Measurements from ENCODE around the gene SUCO.

Gene SUCO

GRCh38 chr1:172623748-172624147 lies 90.8 kb downstream of the SUCO start:
- no peaks in the 10 kb centered on the region for H3K36me3 ChIP-seq (ENCODE audit: control insufficient read depth, insufficient read depth, low read length)
- H3K27ac ChIP-seq (ENCODE audit: low read depth, low read length) = no peak overlapping the region
- H3K27me3 ChIP-seq (ENCODE audit: control insufficient read depth, insufficient read depth, low read length) = no peaks in the 10 kb centered on the region
- no peaks in the 10 kb centered on the region for H3K4me1 ChIP-seq (ENCODE audit: control insufficient read depth, insufficient read depth, low read length)
- no peak overlapping the region for H3K9ac ChIP-seq (ENCODE audit: low read length)
- no peak overlapping the region for H3K4me3 ChIP-seq (ENCODE audit: low read length)

- H3K9ac ChIP-seq (ENCODE audit: low read length) = no peak overlapping the region
- no peaks in the 10 kb centered on the region for H3K4me1 ChIP-seq (ENCODE audit: control insufficient read depth, insufficient read depth, low read length)
- no peaks in the 10 kb centered on the region for H3K36me3 ChIP-seq (ENCODE audit: control insufficient read depth, insufficient read depth, low read length)
- H3K4me3 ChIP-seq (ENCODE audit: low read length) = no peak overlapping the region
- no peaks in the 10 kb centered on the region for H3K27me3 ChIP-seq (ENCODE audit: control insufficient read depth, insufficient read depth, low read length)
- no peak overlapping the region for H3K27ac ChIP-seq (ENCODE audit: low read depth, low read length)
These were observed 93.9 kb downstream of the SUCO start for GRCh38 chr1:172626845-172627244.

GRCh38 chr1:172627702-172628101 lies 94.8 kb downstream of the SUCO start:
- H3K4me1 ChIP-seq (ENCODE audit: control insufficient read depth, insufficient read depth, low read length) = no peaks in the 10 kb centered on the region
- H3K36me3 ChIP-seq (ENCODE audit: control insufficient read depth, insufficient read depth, low read length) = no peaks in the 10 kb centered on the region
- H3K4me3 ChIP-seq (ENCODE audit: low read length) = no peak overlapping the region
- no peak overlapping the region for H3K27ac ChIP-seq (ENCODE audit: low read depth, low read length)
- no peaks in the 10 kb centered on the region for H3K27me3 ChIP-seq (ENCODE audit: control insufficient read depth, insufficient read depth, low read length)
- H3K9ac ChIP-seq (ENCODE audit: low read length) = no peak overlapping the region

GRCh38 chr1:172628401-172628800 lies 95.5 kb downstream of the SUCO start:
- Histone ChIP-seq H3K27ac (ENCODE audit: low read depth, low read length) (no peak overlapping the region), H3K36me3 (ENCODE audit: control insufficient read depth, insufficient read depth, low read length) (no peaks in the 10 kb centered on the region), H3K9ac (ENCODE audit: low read length) (no peak overlapping the region), H3K4me1 (ENCODE audit: control insufficient read depth, insufficient read depth, low read length) (no peaks in the 10 kb centered on the region), H3K27me3 (ENCODE audit: control insufficient read depth, insufficient read depth, low read length) (no peaks in the 10 kb centered on the region), H3K4me3 (ENCODE audit: low read length) (no peak overlapping the region)

- no peaks in the 10 kb centered on the region for H3K4me1 ChIP-seq (ENCODE audit: control insufficient read depth, insufficient read depth, low read length)
- no peaks in the 10 kb centered on the region for H3K36me3 ChIP-seq (ENCODE audit: control insufficient read depth, insufficient read depth, low read length)
- H3K9ac ChIP-seq (ENCODE audit: low read length) = no peak overlapping the region
- H3K27ac ChIP-seq (ENCODE audit: low read depth, low read length) = no peak overlapping the region
- no peaks in the 10 kb centered on the region for H3K27me3 ChIP-seq (ENCODE audit: control insufficient read depth, insufficient read depth, low read length)
- H3K4me3 ChIP-seq (ENCODE audit: low read length) = no peak overlapping the region
These were observed 96.2 kb downstream of the SUCO start for GRCh38 chr1:172629170-172629569.

- Histone ChIP-seq H3K9ac (ENCODE audit: low read length) (no peak overlapping the region), H3K36me3 (ENCODE audit: control insufficient read depth, insufficient read depth, low read length) (no peaks in the 10 kb centered on the region), H3K27ac (ENCODE audit: low read depth, low read length) (no peak overlapping the region), H3K27me3 (ENCODE audit: control insufficient read depth, insufficient read depth, low read length) (no peaks in the 10 kb centered on the region), H3K4me1 (ENCODE audit: control insufficient read depth, insufficient read depth, low read length) (no peaks in the 10 kb centered on the region), H3K4me3 (ENCODE audit: low read length) (no peak overlapping the region)
These were observed 96.7 kb downstream of the SUCO start for GRCh38 chr1:172629638-172630037.

- Histone ChIP-seq H3K27me3 (ENCODE audit: control insufficient read depth, insufficient read depth, low read length) (no peaks in the 10 kb centered on the region), H3K9ac (ENCODE audit: low read length) (no peak overlapping the region), H3K27ac (ENCODE audit: low read depth, low read length) (no peak overlapping the region), H3K36me3 (ENCODE audit: control insufficient read depth, insufficient read depth, low read length) (no peaks in the 10 kb centered on the region), H3K4me1 (ENCODE audit: control insufficient read depth, insufficient read depth, low read length) (no peaks in the 10 kb centered on the region), H3K4me3 (ENCODE audit: low read length) (no peak overlapping the region)
These were observed 97.3 kb downstream of the SUCO start for GRCh38 chr1:172630056-172630818.

- H3K27ac ChIP-seq (ENCODE audit: low read depth, low read length) = no peak overlapping the region
- H3K4me3 ChIP-seq (ENCODE audit: low read length) = no peak overlapping the region
- H3K27me3 ChIP-seq (ENCODE audit: control insufficient read depth, insufficient read depth, low read length) = no peaks in the 10 kb centered on the region
- no peak overlapping the region for H3K9ac ChIP-seq (ENCODE audit: low read length)
- no peaks in the 10 kb centered on the region for H3K36me3 ChIP-seq (ENCODE audit: control insufficient read depth, insufficient read depth, low read length)
- no peaks in the 10 kb centered on the region for H3K4me1 ChIP-seq (ENCODE audit: control insufficient read depth, insufficient read depth, low read length)
These were observed 97.9 kb downstream of the SUCO start for GRCh38 chr1:172630868-172631267.

GRCh38 chr1:172637522-172637921 lies 104.6 kb downstream of the SUCO start:
- no peaks in the 10 kb centered on the region for H3K4me1 ChIP-seq (ENCODE audit: control insufficient read depth, insufficient read depth, low read length)
- no peak overlapping the region for H3K9ac ChIP-seq (ENCODE audit: low read length)
- H3K27ac ChIP-seq (ENCODE audit: low read depth, low read length) = no peak overlapping the region
- no peak overlapping the region for H3K4me3 ChIP-seq (ENCODE audit: low read length)
- no peaks in the 10 kb centered on the region for H3K27me3 ChIP-seq (ENCODE audit: control insufficient read depth, insufficient read depth, low read length)
- no peaks in the 10 kb centered on the region for H3K36me3 ChIP-seq (ENCODE audit: control insufficient read depth, insufficient read depth, low read length)

- H3K4me3 ChIP-seq (ENCODE audit: low read length) = no peak overlapping the region
- H3K27ac ChIP-seq (ENCODE audit: low read depth, low read length) = no peak overlapping the region
- no peaks in the 10 kb centered on the region for H3K27me3 ChIP-seq (ENCODE audit: control insufficient read depth, insufficient read depth, low read length)
- no peak overlapping the region for H3K9ac ChIP-seq (ENCODE audit: low read length)
- H3K4me1 ChIP-seq (ENCODE audit: control insufficient read depth, insufficient read depth, low read length) = no peaks in the 10 kb centered on the region
- no peaks in the 10 kb centered on the region for H3K36me3 ChIP-seq (ENCODE audit: control insufficient read depth, insufficient read depth, low read length)
These were observed 105.3 kb downstream of the SUCO start for GRCh38 chr1:172638249-172638648.

GRCh38 chr1:172638885-172639831 lies 106.2 kb downstream of the SUCO start:
- Histone ChIP-seq H3K36me3 (ENCODE audit: control insufficient read depth, insufficient read depth, low read length) (no peaks in the 10 kb centered on the region), H3K4me1 (ENCODE audit: control insufficient read depth, insufficient read depth, low read length) (no peaks in the 10 kb centered on the region), H3K27ac (ENCODE audit: low read depth, low read length) (no peak overlapping the region), H3K9ac (ENCODE audit: low read length) (no peak overlapping the region), H3K4me3 (ENCODE audit: low read length) (no peak overlapping the region), H3K27me3 (ENCODE audit: control insufficient read depth, insufficient read depth, low read length) (no peaks in the 10 kb centered on the region)

GRCh38 chr1:172640111-172640510 lies 107.2 kb downstream of the SUCO start:
- Histone ChIP-seq H3K27me3 (ENCODE audit: control insufficient read depth, insufficient read depth, low read length) (no peaks in the 10 kb centered on the region), H3K36me3 (ENCODE audit: control insufficient read depth, insufficient read depth, low read length) (no peaks in the 10 kb centered on the region), H3K4me3 (ENCODE audit: low read length) (no peak overlapping the region), H3K4me1 (ENCODE audit: control insufficient read depth, insufficient read depth, low read length) (no peaks in the 10 kb centered on the region), H3K9ac (ENCODE audit: low read length) (no peak overlapping the region), H3K27ac (ENCODE audit: low read depth, low read length) (no peak overlapping the region)
